ENCODE data around the gene PLEKHA4.

DNA sequence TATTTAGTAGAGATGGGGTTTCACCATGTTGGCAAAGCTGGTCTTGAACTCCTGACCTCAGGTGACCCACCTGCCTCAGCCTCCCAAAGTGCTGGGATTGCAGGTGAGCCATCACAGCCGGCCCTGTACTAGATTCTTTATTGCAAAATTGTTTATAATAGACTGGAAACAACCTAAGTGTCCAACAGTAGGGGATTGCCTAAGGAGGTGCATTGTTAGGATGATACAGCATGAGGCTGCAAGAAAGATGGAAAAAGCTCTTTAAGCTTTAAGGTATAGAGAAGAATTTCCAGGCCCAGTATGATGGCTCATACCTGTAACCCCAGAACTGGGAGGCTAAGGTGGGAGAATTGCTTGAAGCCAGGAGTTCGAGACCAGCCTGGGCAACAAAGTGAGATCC lies 65.8 kb downstream of the PLEKHA4 start:
- TF ChIP-seq, protein P1, sequence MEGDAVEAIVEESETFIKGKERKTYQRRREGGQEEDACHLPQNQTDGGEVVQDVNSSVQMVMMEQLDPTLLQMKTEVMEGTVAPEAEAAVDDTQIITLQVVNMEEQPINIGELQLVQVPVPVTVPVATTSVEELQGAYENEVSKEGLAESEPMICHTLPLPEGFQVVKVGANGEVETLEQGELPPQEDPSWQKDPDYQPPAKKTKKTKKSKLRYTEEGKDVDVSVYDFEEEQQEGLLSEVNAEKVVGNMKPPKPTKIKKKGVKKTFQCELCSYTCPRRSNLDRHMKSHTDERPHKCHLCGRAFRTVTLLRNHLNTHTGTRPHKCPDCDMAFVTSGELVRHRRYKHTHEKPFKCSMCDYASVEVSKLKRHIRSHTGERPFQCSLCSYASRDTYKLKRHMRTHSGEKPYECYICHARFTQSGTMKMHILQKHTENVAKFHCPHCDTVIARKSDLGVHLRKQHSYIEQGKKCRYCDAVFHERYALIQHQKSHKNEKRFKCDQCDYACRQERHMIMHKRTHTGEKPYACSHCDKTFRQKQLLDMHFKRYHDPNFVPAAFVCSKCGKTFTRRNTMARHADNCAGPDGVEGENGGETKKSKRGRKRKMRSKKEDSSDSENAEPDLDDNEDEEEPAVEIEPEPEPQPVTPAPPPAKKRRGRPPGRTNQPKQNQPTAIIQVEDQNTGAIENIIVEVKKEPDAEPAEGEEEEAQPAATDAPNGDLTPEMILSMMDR (conservative IDR thresholded peaks at IDR 0.05; ENCODE audit: low read length): no peak
- TF ChIP-seq EZH2phosphoT487 (IDR thresholded peaks at IDR 0.05; ENCODE audit: borderline replicate concordance, low read depth, low read length): no peak

All from OCI-LY7 (cell line).